Activated CD4-positive, CD25-positive, alpha-beta regulatory T cell treated with anti-CD3 and anti-CD28 coated beads, Interleukin-2, amount 50 U/mL, for 16 hours (primary cell): Measurements from ENCODE around the gene IAPP.
"Not testable (repeated sequence)": the region's sequence is repeated elsewhere in the genome, so short reads cannot be mapped to it uniquely, and the experiment has no call there.

ENCODE experiments used
- DNase-seq: peaks from one replicate; pipeline ENCODE4 v3.0.0-alpha.2; 2020; ENCODE audit warnings: low read depth, low spot score

The IAPP gene

DNA sequence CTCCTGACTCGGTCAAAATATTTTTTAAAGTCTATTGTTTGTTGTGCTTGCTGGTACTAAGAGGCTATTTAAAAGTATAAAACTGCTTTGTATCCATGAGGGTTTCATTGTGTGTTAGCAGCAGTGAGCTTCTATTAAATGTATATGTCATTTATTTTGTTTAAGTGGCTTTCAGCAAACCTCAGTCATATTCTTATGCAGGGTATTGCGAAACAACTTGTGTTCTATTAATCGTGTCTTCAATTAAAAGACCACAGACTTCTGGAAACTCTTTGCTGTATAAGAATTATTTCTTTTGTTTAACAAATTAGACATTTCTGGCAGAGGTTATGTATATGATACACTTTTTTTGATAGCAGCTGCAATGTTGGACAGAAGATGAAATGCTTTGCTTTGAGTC lies 6.5 kb downstream of the IAPP start:
- no peak for DNase-seq

DNA sequence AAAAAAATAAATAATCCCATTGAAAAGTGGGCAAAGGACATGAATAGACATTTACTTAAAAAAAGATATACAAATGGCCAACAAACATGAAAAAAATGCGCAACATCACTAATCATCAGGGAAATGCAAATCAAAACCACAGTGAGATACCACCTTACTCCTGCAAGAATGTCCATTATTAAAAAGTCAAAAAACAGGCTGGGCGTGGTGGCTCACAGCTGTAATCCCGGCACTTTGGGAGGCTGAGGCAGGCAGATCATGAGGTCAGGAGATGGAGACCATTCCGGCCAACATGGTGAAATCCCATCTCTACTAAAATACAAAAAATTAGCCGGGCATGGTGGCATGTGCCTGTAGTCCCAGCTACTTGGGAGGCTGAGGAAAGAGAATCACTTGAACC lies 8.6 kb downstream of the IAPP start:
- not testable (repeated sequence) for DNase-seq

DNA sequence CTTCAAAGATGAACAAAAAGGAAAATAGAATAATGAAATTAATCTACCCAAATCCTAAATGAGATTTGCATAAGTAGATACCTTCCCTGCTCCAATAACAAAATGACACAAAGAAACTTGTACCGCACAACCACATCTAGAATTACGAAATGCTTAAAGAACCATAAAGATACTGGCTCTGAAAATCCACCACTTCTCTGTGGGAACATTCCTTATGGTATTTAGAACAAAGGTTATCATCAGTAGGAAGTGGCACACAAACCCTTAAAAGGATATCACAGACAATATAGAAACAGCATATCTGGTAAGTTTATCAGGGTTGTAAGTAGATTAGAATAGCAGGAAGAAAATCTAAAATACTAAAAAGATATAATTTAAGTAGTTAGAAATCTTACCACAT lies 11.6 kb downstream of the IAPP start:
- no peak for DNase-seq

DNA sequence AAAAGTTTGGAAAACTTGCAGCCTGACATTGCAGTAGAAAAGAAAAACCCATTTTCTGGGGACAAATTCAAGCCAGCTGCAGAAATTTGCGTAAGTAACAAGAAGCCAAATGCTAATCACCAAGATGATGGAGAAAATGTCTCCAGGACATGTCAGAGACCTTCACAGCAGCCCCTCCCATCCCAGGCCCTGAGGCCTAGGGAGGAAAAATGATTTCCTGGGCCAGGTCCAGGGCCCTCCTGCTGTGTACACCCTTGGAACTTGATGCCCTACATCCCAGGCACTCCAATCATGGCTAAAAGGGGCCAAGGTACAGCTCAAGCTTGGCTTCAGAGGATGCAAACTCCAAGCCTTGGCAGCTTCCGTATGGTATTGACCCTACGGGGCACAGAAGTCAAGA lies 14.5 kb downstream of the IAPP start:
- no peak for DNase-seq

DNA sequence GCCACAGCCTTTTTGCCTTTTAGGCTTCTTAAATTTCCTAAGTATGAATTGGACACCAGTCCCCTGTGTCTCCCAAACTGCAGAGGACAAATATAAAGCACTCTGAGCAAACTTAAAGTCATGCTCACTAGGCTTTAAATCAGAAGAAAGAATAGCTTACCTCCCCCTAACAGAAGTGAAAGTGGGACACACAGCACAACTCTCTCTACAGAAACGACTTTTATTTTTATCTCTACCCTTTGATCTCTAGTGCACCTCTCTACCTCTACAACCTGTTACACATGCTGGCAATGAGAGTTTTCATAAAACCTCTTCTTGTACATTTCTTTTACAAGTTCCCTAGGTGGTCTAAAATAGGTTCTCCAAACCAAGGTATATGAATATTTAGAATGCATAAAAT lies 19.7 kb downstream of the IAPP start:
- no peak for DNase-seq

DNA sequence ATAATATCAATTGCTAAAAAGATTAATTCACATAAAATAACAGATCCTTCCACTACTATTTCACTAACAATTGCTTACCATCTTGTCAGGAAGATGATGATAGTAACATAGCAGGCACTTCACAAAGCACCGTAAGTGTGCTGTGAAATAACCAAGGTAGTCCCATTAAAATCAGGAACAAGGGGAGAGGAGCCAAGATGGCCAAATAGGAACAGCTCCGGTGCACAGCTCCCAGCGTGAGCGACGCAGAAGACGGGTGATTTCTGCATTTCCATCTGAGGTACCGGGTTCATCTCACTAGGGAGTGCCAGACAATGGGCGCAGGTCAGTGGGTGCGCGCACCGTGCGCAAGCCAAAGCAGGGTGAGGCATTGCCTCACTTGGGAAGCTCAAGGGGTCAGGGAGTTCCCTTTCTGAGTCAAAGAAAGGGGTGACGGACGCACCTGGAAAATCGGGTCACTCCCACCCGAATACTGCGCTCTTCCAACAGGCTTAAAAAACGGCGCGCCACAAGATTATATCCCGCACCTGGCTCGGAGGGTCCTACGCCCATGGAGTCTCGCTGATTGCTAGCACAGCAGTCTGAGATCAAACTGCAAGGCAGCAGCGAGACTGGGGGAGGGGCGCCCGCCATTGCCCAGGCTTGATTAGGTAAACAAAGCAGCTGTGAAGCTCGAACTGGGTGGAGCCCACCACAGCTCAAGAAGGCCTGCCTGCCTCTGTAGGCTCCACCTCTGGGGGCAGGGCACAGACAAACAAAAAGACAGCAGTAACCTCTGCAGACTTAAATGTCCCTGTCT lies 22.3 kb downstream of the IAPP start:
- DNase-seq, result not testable (repeated sequence)

DNA sequence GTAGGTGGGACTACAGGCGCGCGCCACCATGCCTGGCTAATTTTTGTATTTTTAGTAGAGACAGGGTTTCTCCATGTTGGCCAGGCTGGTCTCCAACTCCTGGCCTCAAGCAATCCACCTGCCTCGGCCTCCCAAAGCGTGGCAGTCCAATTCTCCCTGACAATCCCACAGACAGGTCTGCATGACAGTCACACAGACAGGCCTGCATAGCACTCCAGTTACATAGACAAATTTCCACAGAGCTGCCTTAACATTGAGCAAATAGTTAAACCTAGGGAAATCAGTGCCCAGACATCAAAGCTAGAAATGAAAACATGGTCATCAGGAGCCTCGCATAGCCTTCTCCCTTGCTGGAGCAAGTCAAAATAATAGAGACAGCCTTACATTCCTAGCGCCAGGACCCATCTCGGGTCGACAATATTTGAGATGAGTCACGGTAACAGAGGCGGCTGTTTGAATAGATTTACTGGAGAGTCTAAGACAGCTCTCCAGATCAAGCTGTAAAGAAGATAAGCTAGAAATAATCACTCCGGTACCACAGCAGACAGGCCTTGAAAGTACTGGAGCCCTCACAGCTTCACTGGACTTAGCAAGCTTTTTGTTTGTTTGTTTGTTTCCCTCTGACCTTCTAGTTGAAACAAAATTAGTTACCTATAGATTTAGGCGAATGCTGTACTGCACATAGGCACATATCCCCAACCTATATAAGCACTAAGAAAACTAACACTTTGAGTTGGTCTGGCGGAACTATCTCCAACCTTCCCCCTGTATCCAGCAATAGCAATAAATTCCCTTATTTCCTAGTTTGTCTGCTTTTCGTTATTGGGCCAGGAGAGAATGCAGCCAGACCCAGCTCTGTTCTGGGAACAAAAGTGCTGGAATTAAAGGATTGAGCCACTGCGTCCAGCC lies 40.9 kb downstream of the IAPP start:
- DNase-seq, result no peak

DNA sequence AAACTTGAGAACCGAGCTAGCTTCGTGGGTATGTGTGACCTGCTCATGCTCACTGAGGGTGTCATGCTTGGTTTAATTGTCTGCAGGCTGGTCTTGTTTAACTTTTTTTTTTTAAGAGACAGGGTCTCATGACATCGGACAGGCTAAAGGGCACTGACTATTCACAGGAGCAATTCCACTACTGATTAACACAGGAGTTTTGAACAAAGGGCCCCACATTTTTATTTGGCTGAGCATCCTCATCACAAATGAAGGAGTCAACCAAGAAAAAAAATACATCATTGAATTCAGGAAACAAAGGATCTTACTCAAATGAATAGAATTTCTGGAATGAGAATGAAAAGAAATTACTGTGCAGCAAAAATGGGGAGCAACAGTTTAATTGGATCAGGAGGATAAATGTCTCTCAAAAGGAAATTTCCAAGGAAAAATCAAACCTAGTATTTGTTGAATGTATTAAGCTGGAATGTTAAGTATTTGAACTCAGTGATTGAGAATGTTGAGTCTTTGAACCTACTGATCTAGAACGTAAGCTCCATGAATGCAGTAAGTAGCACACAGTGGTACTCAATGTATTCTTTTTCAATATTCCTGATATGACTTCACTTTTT lies 43.9 kb downstream of the IAPP start:
- no peak for DNase-seq

DNA sequence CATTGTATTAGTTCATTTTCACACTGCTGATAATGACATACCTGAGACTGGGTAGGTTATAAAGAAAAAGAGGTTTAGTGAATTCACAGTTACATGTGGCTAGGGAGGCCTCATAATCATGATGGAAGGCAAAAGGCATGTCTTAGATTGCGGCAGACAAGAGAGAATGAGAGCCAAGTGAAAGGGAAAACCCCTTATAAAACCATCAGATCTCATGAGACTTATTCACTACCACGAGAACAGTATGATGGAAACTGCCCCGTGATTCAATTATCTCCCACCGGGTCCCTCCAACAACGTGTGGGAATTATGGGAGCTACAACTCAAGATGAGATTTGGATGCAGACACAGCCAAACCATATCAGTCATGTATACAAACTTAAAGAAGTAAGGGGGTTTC lies 45.7 kb downstream of the IAPP start:
- DNase-seq, result not testable (repeated sequence)

DNA sequence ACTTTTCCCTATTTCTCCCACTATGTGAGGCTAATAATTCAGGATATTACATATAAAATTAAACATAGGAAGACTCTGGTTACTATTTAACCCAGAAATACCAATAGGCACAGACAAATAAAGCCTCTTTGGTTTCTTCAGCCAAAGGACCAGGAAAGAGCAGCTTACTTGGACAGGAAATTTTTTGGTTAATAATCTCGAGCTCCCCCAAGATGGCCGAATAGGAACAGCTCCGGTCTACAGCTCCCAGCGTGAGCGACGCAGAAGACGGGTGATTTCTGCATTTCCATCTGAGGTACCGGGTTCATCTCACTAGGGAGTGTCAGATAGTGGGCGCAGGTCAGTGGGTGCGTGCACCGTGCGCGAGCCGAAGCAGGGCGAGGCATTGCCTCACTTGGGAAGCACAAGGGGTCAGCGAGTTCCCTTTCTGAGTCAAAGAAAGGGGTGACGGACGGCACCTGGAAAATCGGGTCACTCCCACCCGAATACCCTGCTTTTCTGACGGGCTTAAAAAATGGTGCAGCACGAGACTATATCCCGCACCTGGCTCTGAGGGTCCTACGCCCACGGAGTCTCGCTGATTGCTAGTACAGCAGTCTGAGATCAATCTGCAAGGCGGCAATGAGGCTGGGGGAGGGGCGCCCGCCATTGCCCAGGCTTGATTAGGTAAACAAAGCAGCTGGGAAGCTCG lies 46.5 kb downstream of the IAPP start:
- DNase-seq, result not testable (repeated sequence)

DNA sequence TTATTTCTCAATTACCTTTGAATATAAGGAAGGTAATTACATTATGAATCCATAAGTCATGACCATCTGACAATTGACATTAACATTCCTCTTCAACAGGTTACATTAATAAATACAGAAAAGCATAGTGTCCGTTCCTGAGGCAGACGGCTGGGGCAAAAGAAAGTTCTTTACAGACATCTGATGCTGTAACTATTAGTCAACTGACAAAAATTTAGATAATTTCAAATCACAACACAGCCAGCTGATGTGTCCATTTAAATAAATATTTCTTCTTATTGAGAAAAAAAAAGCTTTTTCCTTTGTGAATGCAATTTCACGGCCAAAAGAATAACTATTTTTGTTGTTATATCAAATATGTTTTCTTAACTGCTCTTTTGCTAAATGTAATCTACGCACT lies 55.5 kb downstream of the IAPP start:
- no peak for DNase-seq
